Neural progenitor cell (in vitro differentiated cells): ENCODE measurements around the gene HMCN1. TPM values are rescaled to one million over a fixed set of nuclear protein-coding genes. Genes with fewer than 3 reads are reported as not detected.

Source experiments
- DNase-seq: peaks from one replicate; pipeline ENCODE4 v3.0.0-alpha.2; 2016; ENCODE audit warnings: low spot score
- H2AFZ ChIP-seq: fragments of 200-600 bp; sonication (generic); replicated peaks from 2 replicates; pipeline ENCODE4 v1.6.1; 2016; ENCODE audit warnings: antibody characterized with exemption
- H3F3A ChIP-seq: fragments of 200-600 bp; sonication (generic); 2 replicates; pipeline ENCODE4 v1.6.1; 2016; ENCODE audit warnings: antibody characterized with exemption, low read depth
- H3K27ac ChIP-seq: fragments of 200-600 bp; sonication (generic); 2 replicates; pipeline ENCODE4 v1.5.1; 2016; ENCODE audit warnings: mild to moderate bottlenecking
- H3K27me3 ChIP-seq: fragments of 200-600 bp; sonication (generic); 2 replicates; pipeline ENCODE4 v1.6.1; 2016; ENCODE audit warnings: mild to moderate bottlenecking, moderate library complexity
- H3K36me3 ChIP-seq: fragments of 200-600 bp; sonication (generic); 2 replicates; pipeline ENCODE4 v1.5.1; 2016
- H3K4me1 ChIP-seq: fragments of 200-600 bp; sonication (generic); 2 replicates; pipeline ENCODE4 v1.6.1; 2016; ENCODE audit warnings: mixed run types
- H3K4me2 ChIP-seq: fragments of 200-600 bp; sonication (generic); 2 replicates; pipeline ENCODE4 v1.6.1; 2016
- H3K4me3 ChIP-seq: fragments of 200-600 bp; sonication (generic); 2 replicates; pipeline ENCODE4 v1.5.1; 2016
- H3K79me2 ChIP-seq: fragments of 200-600 bp; sonication (generic); 2 replicates; pipeline ENCODE4 v1.6.1; 2016; ENCODE audit warnings: low read depth
- H3K9ac ChIP-seq: fragments of 200-600 bp; sonication (generic); 2 replicates; pipeline ENCODE4 v1.6.1; 2016
- H3K9me3 ChIP-seq: fragments of 200-600 bp; sonication (generic); 2 replicates; pipeline ENCODE4 v1.5.1; 2016; ENCODE audit warnings: low read depth
- H4K20me1 ChIP-seq: fragments of 200-600 bp; sonication (generic); 2 replicates; pipeline ENCODE4 v1.6.1; 2016; ENCODE audit warnings: low read depth
- H3K27ac Mint-ChIP-seq: 3 replicates; pipeline ENCODE4 v1.8.0; 2021; ENCODE audit warnings: mixed read lengths
- H3K27me3 Mint-ChIP-seq: 2 replicates; pipeline ENCODE4 v1.8.0; 2022; ENCODE audit warnings: low read depth, mild to moderate bottlenecking, inconsistent platforms, moderate library complexity, mixed read lengths; ENCODE audit not compliant: insufficient read depth
- H3K36me3 Mint-ChIP-seq: 3 replicates; pipeline ENCODE4 v1.8.0; 2021; ENCODE audit warnings: mixed read lengths
- H3K4me1 Mint-ChIP-seq: 3 replicates; pipeline ENCODE4 v1.8.0; 2021; ENCODE audit warnings: mixed read lengths
- H3K4me3 Mint-ChIP-seq: 3 replicates; pipeline ENCODE4 v1.8.0; 2021; ENCODE audit warnings: mild to moderate bottlenecking, moderate library complexity, mixed read lengths
- H3K9me3 Mint-ChIP-seq: 3 replicates; pipeline ENCODE4 v1.8.0; 2020; ENCODE audit warnings: mixed read lengths
- CTCF ChIP-seq: fragments of 200-600 bp; sonication (generic); IDR thresholded peaks from 2 replicates; pipeline ENCODE4 v1.5.1; 2017; ENCODE audit warnings: antibody characterized with exemption, mild to moderate bottlenecking
- EZH2 ChIP-seq: fragments of 200-600 bp; sonication (generic); IDR thresholded peaks from 2 replicates; pipeline ENCODE4 v1.6.1; 2017; ENCODE audit warnings: antibody characterized with exemption, mild to moderate bottlenecking, moderate library complexity
- EZH2phosphoT487 ChIP-seq: fragments of 200-600 bp; sonication (generic); IDR thresholded peaks from 2 replicates; pipeline ENCODE4 v1.6.1; 2017; ENCODE audit warnings: antibody characterized with exemption
- total RNA-seq: library from RNA; depleted of rRNA; stranded (reverse); fragments of >200 nt; gene quantifications from 2 replicates; pipeline ENCODE4 v1.2.3, GENCODE V29; 2015; ENCODE audit warnings: low replicate concordance

Gene HMCN1
- total RNA-seq, 1 donor from 2014 or later: 26.4 TPM

DNA sequence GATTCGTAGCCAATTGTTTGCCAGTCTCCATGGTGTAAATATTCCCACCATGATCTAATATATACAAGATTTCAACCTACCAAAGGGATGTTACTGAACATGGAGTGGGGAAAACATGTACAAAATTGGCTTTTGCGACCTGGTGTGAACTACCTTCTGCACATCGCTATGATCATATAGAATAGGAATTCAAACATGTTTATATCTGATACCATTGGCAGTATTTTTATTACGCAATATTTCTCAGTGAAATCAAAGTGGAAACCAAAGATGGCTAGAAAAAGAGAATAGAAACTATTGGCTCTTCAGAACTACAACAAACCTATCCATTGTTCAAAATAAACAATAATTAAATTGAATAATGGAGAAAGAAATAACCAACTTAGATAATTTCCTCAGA, 355.7 kb downstream of the HMCN1 start:
- no peak overlapping the region for H2AFZ ChIP-seq
- no peaks in the 10 kb centered on the region for H4K20me1 ChIP-seq
- H3K4me1 ChIP-seq: no peaks in the 10 kb centered on the region
- no peak overlapping the region for H3K9ac ChIP-seq
- no peak overlapping the region for H3K4me2 ChIP-seq
- H3K36me3 Mint-ChIP-seq: peaks cover 1% of the 10 kb centered on the region
- H3K79me2 ChIP-seq: no peaks in the 10 kb centered on the region
- H3K27me3 ChIP-seq: no peaks in the 10 kb centered on the region
- H3K4me3 ChIP-seq: no peak overlapping the region
- TF ChIP-seq EZH2phosphoT487: no peak
- no peak for TF ChIP-seq EZH2
- H3K27ac Mint-ChIP-seq: no peak overlapping the region
- no peaks in the 10 kb centered on the region for H3K9me3 ChIP-seq
- no peaks in the 10 kb centered on the region for H3F3A ChIP-seq
- no peak overlapping the region for H3K4me3 Mint-ChIP-seq
- no peaks in the 10 kb centered on the region for H3K27me3 Mint-ChIP-seq
- H3K4me1 Mint-ChIP-seq: peaks cover 4% of the 10 kb centered on the region
- H3K27ac ChIP-seq: no peak overlapping the region
- no peaks in the 10 kb centered on the region for H3K36me3 ChIP-seq
- H3K9me3 Mint-ChIP-seq: no peaks in the 10 kb centered on the region
- no peak for DNase-seq

DNA sequence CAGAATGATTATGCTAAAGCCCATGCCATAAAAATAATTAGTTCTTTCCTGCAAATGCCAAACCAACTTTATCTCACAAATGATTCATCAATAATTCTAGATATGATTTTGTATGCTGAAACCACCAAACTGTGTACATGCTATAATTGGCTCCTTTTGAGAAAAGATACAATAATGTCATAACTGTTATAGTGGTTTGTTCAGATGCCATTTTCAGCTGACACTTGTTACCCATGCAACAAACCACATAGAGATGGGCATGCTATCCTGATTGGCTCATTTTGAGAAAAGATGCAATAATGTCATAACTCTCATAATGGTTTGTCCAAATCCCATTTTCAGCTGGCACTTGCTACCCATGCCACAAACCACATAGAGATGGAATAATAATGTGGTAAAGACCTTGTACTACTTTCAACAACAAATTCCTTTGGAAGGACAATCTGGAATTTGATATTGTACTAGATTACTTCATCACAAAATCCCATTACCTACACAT, 357.1 kb downstream of the HMCN1 start:
- no peaks in the 10 kb centered on the region for H4K20me1 ChIP-seq
- TF ChIP-seq EZH2phosphoT487: no peak
- TF ChIP-seq CTCF: no peak
- H3K9ac ChIP-seq: no peak overlapping the region
- H3K9me3 ChIP-seq: no peaks in the 10 kb centered on the region
- no peak overlapping the region for H3K27ac Mint-ChIP-seq
- H3F3A ChIP-seq: no peaks in the 10 kb centered on the region
- H3K4me1 Mint-ChIP-seq: peaks cover 4% of the 10 kb centered on the region
- H3K4me1 ChIP-seq: no peaks in the 10 kb centered on the region
- no peaks in the 10 kb centered on the region for H3K79me2 ChIP-seq
- H2AFZ ChIP-seq: no peak overlapping the region
- H3K4me3 ChIP-seq: no peak overlapping the region
- H3K36me3 Mint-ChIP-seq: no peaks in the 10 kb centered on the region
- no peaks in the 10 kb centered on the region for H3K27me3 Mint-ChIP-seq
- no peak overlapping the region for H3K4me3 Mint-ChIP-seq
- H3K27me3 ChIP-seq: no peaks in the 10 kb centered on the region
- no peaks in the 10 kb centered on the region for H3K36me3 ChIP-seq
- no peaks in the 10 kb centered on the region for H3K9me3 Mint-ChIP-seq
- DNase-seq: no peak
- no peak overlapping the region for H3K27ac ChIP-seq
- H3K4me2 ChIP-seq: no peak overlapping the region

DNA sequence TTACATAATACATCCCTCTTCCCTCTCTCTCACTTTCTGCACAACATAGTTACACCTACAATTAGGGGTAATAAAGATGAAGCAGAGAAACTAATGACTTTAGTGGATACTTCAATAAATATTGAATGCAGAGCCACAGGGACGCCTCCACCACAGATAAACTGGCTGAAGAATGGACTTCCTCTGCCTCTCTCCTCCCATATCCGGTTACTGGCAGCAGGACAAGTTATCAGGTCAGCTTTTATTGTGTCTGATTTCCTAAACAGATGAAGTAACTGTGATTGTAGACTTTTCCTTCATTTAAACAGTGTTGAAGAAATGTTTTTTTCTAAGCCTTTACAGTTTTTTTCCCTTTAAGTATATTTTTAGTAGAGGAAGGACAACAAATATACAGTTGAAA, 359.2 kb downstream of the HMCN1 start:
- no peak for TF ChIP-seq EZH2
- TF ChIP-seq EZH2phosphoT487: no peak
- TF ChIP-seq CTCF: no peak
- Histone ChIP-seq H3F3A (no peaks in the 10 kb centered on the region), H3K9me3 (no peaks in the 10 kb centered on the region), H3K79me2 (no peaks in the 10 kb centered on the region), H2AFZ (no peak overlapping the region), H3K4me1 (peaks cover under 1% of the 10 kb centered on the region), H4K20me1 (no peaks in the 10 kb centered on the region), H3K36me3 (no peaks in the 10 kb centered on the region), H3K4me3 (no peak overlapping the region), H3K4me2 (no peak overlapping the region), H3K9ac (no peak overlapping the region), H3K27ac (no peak overlapping the region), H3K27me3 (no peaks in the 10 kb centered on the region)
- Mint-ChIP-seq H3K4me3 (no peak overlapping the region), H3K27me3 (no peaks in the 10 kb centered on the region), H3K9me3 (no peaks in the 10 kb centered on the region), H3K36me3 (no peaks in the 10 kb centered on the region), H3K27ac (no peak overlapping the region), H3K4me1 (peaks cover 4% of the 10 kb centered on the region)
- DNase-seq: no peak

DNA sequence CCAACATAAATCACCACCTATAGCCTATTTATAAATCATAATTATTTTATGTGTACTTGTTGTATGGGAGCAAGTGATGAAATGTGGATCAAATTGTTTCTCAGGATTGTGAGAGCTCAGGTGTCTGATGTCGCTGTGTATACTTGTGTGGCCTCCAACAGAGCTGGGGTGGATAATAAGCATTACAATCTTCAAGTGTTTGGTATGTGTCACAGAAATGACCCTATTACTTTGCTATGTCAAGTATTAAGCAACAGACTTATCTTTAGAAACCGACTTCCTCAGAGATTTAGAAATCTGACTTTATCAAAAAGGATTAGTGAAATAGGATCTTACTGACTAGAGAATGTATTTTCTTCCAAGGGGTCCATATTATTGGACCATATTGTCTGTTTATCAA, 360.0 kb downstream of the HMCN1 start:
- no peak for DNase-seq
- no peak overlapping the region for H3K4me3 ChIP-seq
- Mint-ChIP-seq H3K9me3 (no peaks in the 10 kb centered on the region), H3K4me1 (peaks cover 9% of the 10 kb centered on the region), H3K36me3 (no peaks in the 10 kb centered on the region), H3K27ac (no peak overlapping the region), H3K27me3 (no peaks in the 10 kb centered on the region), H3K4me3 (no peak overlapping the region)
- H3K79me2 ChIP-seq: no peaks in the 10 kb centered on the region
- H3F3A ChIP-seq: no peaks in the 10 kb centered on the region
- no peak for TF ChIP-seq EZH2
- no peak overlapping the region for H3K4me2 ChIP-seq
- no peak overlapping the region for H3K9ac ChIP-seq
- no peak overlapping the region for H3K27ac ChIP-seq
- no peaks in the 10 kb centered on the region for H3K9me3 ChIP-seq
- H2AFZ ChIP-seq: no peak overlapping the region
- H3K4me1 ChIP-seq: peaks cover 8% of the 10 kb centered on the region
- no peaks in the 10 kb centered on the region for H4K20me1 ChIP-seq
- no peaks in the 10 kb centered on the region for H3K36me3 ChIP-seq
- H3K27me3 ChIP-seq: no peaks in the 10 kb centered on the region
